Neuronal stem cell (in vitro differentiated cells): ENCODE measurements around the gene APOL3. TPM values are rescaled to one million over a fixed set of nuclear protein-coding genes. Genes with fewer than 3 reads are reported as not detected.
"Not testable (repeated sequence)": the region's sequence is repeated elsewhere in the genome, so short reads cannot be mapped to it uniquely, and the experiment has no call there.

Experiments
- DNase-seq: peaks from one replicate; pipeline ENCODE4 v3.0.0-alpha.2; 2013; ENCODE audit warnings: low spot score
- H2AFZ ChIP-seq: one replicate; pipeline ENCODE4 v1.6.1; 2013; ENCODE audit warnings: mild to moderate bottlenecking, low read length, inconsistent platforms
- H2AK5ac ChIP-seq: 2 replicates; pipeline ENCODE4 v1.6.1; 2013; ENCODE audit warnings: low read depth, mild to moderate bottlenecking, inconsistent platforms, low read length, moderate library complexity, mixed read lengths
- H2BK120ac ChIP-seq: 2 replicates; pipeline ENCODE4 v1.6.1; 2013; ENCODE audit warnings: low read depth, mild to moderate bottlenecking, inconsistent platforms, low read length, moderate library complexity, mixed read lengths
- H2BK12ac ChIP-seq: one replicate; pipeline ENCODE4 v1.6.1; 2013; ENCODE audit warnings: low read length, inconsistent platforms
- H2BK15ac ChIP-seq: 2 replicates; pipeline ENCODE4 v1.6.1; 2013; ENCODE audit warnings: mild to moderate bottlenecking, low read length, inconsistent platforms, mixed read lengths
- H2BK5ac ChIP-seq: one replicate; pipeline ENCODE4 v1.6.1; 2013; ENCODE audit warnings: inconsistent platforms, mild to moderate bottlenecking, low read length, moderate library complexity
- H3K14ac ChIP-seq: one replicate; pipeline ENCODE4 v1.6.1; 2013; ENCODE audit warnings: low read length, inconsistent platforms
- H3K18ac ChIP-seq: 2 replicates; pipeline ENCODE4 v1.6.1; 2013; ENCODE audit warnings: low read length, inconsistent platforms
- H3K23ac ChIP-seq: 2 replicates; pipeline ENCODE4 v1.6.1; 2013; ENCODE audit warnings: low read depth, mild to moderate bottlenecking, mixed read lengths, low read length, inconsistent platforms; ENCODE audit not compliant: poor library complexity
- H3K27ac ChIP-seq: replicated peaks from 3 replicates; pipeline ENCODE4 v1.5.1; 2013; ENCODE audit warnings: low read length, inconsistent platforms
- H3K27me3 ChIP-seq, 3 experiments: 2 replicates each; pipeline ENCODE4 v1.6.1; 2013; ENCODE audit warnings: low read length in 3 of 3, mild to moderate bottlenecking in 2 of 3, inconsistent platforms in 1 of 3, low read depth in 1 of 3, mixed read lengths in 1 of 3, moderate library complexity in 1 of 3; ENCODE audit not compliant: control insufficient read depth in 3 of 3, insufficient read depth in 3 of 3
- H3K36me3 ChIP-seq, 2 donors: replicated peaks in 1 of 2; 2 replicates each; pipeline ENCODE4 v1.6.1; 2013; ENCODE audit warnings: low read length in 2 of 2; ENCODE audit not compliant: control insufficient read depth in 2 of 2, insufficient read depth in 2 of 2
- H3K4ac ChIP-seq: 2 replicates; pipeline ENCODE4 v1.6.1; 2013; ENCODE audit warnings: inconsistent platforms, mild to moderate bottlenecking, low read length, moderate library complexity
- H3K4me1 ChIP-seq, 2 donors: 1 replicate in 1 of 2; 2 replicates in 1 of 2; pipeline ENCODE4 v1.6.1; 2013; ENCODE audit warnings: low read length in 2 of 2, low read depth in 1 of 2; ENCODE audit not compliant: control insufficient read depth in 2 of 2, insufficient read depth in 1 of 2
- H3K4me2 ChIP-seq: one replicate; pipeline ENCODE4 v1.6.1; 2013; ENCODE audit warnings: mild to moderate bottlenecking, low read length, inconsistent platforms; ENCODE audit not compliant: insufficient read depth, poor library complexity, severe bottlenecking
- H3K4me3 ChIP-seq, 2 donors: 2 replicates each; pipeline ENCODE4 v1.5.1; 2013; ENCODE audit warnings: low read length in 2 of 2, mild to moderate bottlenecking in 2 of 2, inconsistent platforms in 1 of 2, moderate library complexity in 1 of 2
- H3K79me1 ChIP-seq: one replicate; pipeline ENCODE4 v1.6.1; 2013; ENCODE audit warnings: low read depth, mild to moderate bottlenecking, inconsistent platforms, low read length, moderate library complexity
- H3K9ac ChIP-seq: one replicate; pipeline ENCODE4 v1.6.1; 2013; ENCODE audit warnings: mild to moderate bottlenecking, low read depth, low read length, inconsistent platforms; ENCODE audit not compliant: poor library complexity
- H3K9me3 ChIP-seq, 2 donors: replicated peaks in 1 of 2; 2 replicates each; pipeline versions ENCODE3 to v1.6.1; 2013; ENCODE audit warnings: low read length in 2 of 2, mild to moderate bottlenecking in 2 of 2, inconsistent platforms in 1 of 2, low read depth in 1 of 2, mixed read lengths in 1 of 2, moderate library complexity in 1 of 2; ENCODE audit not compliant: control insufficient read depth in 2 of 2, insufficient read depth in 1 of 2
- H4K8ac ChIP-seq: one replicate; pipeline ENCODE4 v1.6.1; 2013; ENCODE audit warnings: low read depth, mild to moderate bottlenecking, inconsistent platforms, low read length, moderate library complexity
- H4K91ac ChIP-seq: one replicate; pipeline ENCODE4 v1.6.1; 2013; ENCODE audit warnings: low read length, low read depth, mild to moderate bottlenecking, inconsistent platforms; ENCODE audit not compliant: poor library complexity
- WGBS, 2 donors: extraction: QIAGEN DNeasy Blood & Tissue Kit; methylation state at CpG; one replicate each; pipeline ENCODE4 v1.1.7; 2013; ENCODE audit warnings: missing lambda C conversion rate in 2 of 2, mixed read lengths in 1 of 2; ENCODE audit not compliant: insufficient read length in 2 of 2, insufficient replicate concordance in 1 of 2; ENCODE audit errors: extremely low coverage in 2 of 2; 5-methylcytosine and 5-hydroxymethylcytosine counted together
- polyA plus RNA-seq, 2 experiments: library from polyadenylated mRNA; stranded (reverse); fragments of 200-250 nt; gene quantifications; one replicate each; pipeline ENCODE4 v1.2.3, GENCODE V29; 2013

Gene APOL3, protein sequence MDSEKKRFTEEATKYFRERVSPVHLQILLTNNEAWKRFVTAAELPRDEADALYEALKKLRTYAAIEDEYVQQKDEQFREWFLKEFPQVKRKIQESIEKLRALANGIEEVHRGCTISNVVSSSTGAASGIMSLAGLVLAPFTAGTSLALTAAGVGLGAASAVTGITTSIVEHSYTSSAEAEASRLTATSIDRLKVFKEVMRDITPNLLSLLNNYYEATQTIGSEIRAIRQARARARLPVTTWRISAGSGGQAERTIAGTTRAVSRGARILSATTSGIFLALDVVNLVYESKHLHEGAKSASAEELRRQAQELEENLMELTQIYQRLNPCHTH
- polyA plus RNA-seq (2013, experiment 1 of 2): not detected
- not detected for polyA plus RNA-seq (2013, experiment 2 of 2)

DNA sequence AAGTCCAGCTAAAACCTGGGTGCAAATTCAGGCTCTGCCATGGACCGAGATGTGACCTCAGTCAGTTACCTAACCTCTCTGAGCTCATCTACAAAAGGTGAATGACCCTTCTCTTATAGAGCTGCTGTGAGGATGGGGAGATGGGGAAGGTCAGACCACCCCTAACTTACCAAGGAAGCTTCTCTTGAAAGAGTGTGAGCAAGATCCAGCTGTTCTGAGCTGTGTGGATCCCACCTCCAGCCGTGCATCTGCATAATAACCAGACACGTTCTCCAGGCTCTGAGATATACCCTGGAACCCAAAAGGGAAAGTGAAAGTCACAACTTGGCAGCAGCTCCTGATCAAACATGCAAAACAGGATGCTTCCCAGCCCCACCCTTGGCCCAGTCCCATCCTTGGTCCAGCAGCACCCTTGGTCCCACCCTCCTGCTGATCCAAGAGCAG, at the start of gene APOL3:
Gene APOL3, minus strand, starts transcription at position 257 of the 444 bp plus-strand sequence. CDS start 11,700 bp downstream, outside the sequence.
- Histone ChIP-seq H3K4me2 (no peak within 1 kb of the TSS), H2AK5ac (no peak within 1 kb of the TSS), H2BK12ac (no peak within 1 kb of the TSS), H3K9ac (peak within 1 kb of the TSS; percentile 24), H3K27ac (no peak within 1 kb of the TSS), H3K23ac (no peak within 1 kb of the TSS), H3K4ac (no peak within 1 kb of the TSS), H2BK120ac (no peak within 1 kb of the TSS), H3K4me3 (no peak within 1 kb of the TSS), H3K9me3 (no peaks in the 10 kb centered on the region), H3K27me3 (peaks cover 0 to 34% (median 0%) of the 10 kb centered on the region in 3 experiments), H3K14ac (no peak within 1 kb of the TSS), H2BK5ac (no peak within 1 kb of the TSS), H3K18ac (no peak within 1 kb of the TSS), H3K79me1 (no peaks in the 10 kb centered on the region), H4K8ac (no peak within 1 kb of the TSS), H2AFZ (no peak within 1 kb of the TSS), H2BK15ac (no peak within 1 kb of the TSS), H4K91ac (no peak within 1 kb of the TSS), H3K4me1 (peaks cover 12 to 18% of the 10 kb centered on the region in 2 donors), H3K36me3 (no peaks in the 10 kb centered on the region)
- DNase-seq: no peak
- no CpG with 5 or more reads among the region's 3 CpGs for WGBS, 2 donors

DNA sequence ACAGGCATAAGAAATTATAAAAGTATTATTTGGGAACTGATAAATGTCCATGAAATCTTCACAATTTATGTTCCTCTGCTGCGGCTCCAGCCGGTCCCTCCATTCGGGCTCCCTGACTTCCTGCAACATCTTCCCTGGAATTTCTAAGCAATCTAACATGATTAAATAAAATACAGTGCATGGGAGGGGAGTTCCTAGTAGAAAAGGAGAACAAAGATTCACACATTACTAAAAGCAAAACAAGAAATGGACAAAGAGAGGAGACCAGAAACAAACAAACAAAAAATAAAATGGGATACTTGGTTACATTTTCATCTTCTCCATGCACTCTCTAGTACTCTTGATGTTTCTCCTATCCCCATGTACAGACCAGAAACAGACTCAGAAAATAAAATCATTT, 49.7 kb upstream of the APOL3 start:
- H2BK120ac ChIP-seq: no peak overlapping the region
- no CpG with 5 or more reads among the region's 3 CpGs for WGBS, 2 donors

DNA sequence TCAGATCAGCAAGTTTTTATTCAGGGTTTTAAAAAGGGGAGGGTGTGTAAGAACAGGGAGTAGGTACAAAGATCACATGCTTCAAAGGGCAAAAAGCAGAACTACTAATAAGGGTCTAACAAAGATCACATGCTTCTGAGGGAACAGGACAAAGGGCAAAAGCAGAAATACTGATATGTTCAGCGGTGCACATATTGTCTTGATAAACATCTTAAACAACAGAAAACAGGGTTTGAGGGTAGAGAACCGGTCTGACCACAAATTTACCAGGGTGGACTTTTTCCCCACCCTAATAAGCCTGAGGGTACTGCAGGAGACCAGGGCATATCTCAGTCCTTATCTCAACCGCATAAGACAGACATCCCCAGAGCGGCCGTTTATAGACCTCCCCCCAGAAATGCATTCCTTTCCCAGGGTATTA, 48.9 kb upstream of the APOL3 start:
- H2BK120ac ChIP-seq, DNase-seq, H3K9ac ChIP-seq, H3K23ac ChIP-seq, H2AFZ ChIP-seq, H4K8ac ChIP-seq, H3K14ac ChIP-seq, H2BK5ac ChIP-seq, H3K79me1 ChIP-seq, H3K4ac ChIP-seq, H3K4me3 ChIP-seq, H2BK12ac ChIP-seq, H4K91ac ChIP-seq, H3K27me3 ChIP-seq, H3K4me2 ChIP-seq, H2AK5ac ChIP-seq, H2BK15ac ChIP-seq, H3K36me3 ChIP-seq, H3K18ac ChIP-seq, H3K27ac ChIP-seq, H3K9me3 ChIP-seq: not testable (repeated sequence)
- no CpG with 5 or more reads among the region's 5 CpGs for WGBS, 2 donors
- H3K4me1 ChIP-seq: peaks cover 0 to 14% of the 10 kb centered on the region in 2 donors

More for the DNA sequence above, 49.7 kb upstream of the APOL3 start:
- no peak overlapping the region for H3K18ac ChIP-seq
- H3K27me3 ChIP-seq: no peaks in the 10 kb centered on the region
- no peaks in the 10 kb centered on the region for H3K36me3 ChIP-seq
- no peak overlapping the region for H3K27ac ChIP-seq
- H3K4me2 ChIP-seq: no peak overlapping the region
- H2AK5ac ChIP-seq: no peak overlapping the region
- DNase-seq: no peak
- H3K14ac ChIP-seq: no peak overlapping the region
- H2BK15ac ChIP-seq: no peak overlapping the region
- H3K9me3 ChIP-seq: peaks cover 0 to 4% of the 10 kb centered on the region in 2 donors
- H3K4ac ChIP-seq: no peak overlapping the region
- no peak overlapping the region for H2BK5ac ChIP-seq
- peaks cover 0 to 14% of the 10 kb centered on the region in 2 donors for H3K4me1 ChIP-seq
- H4K91ac ChIP-seq: no peak overlapping the region
- no peak overlapping the region for H3K4me3 ChIP-seq
- H2BK12ac ChIP-seq: no peak overlapping the region
- no peak overlapping the region for H3K9ac ChIP-seq
- H3K23ac ChIP-seq: no peak overlapping the region
- H3K79me1 ChIP-seq: no peaks in the 10 kb centered on the region
- H4K8ac ChIP-seq: no peak overlapping the region
- no peak overlapping the region for H2AFZ ChIP-seq

DNA sequence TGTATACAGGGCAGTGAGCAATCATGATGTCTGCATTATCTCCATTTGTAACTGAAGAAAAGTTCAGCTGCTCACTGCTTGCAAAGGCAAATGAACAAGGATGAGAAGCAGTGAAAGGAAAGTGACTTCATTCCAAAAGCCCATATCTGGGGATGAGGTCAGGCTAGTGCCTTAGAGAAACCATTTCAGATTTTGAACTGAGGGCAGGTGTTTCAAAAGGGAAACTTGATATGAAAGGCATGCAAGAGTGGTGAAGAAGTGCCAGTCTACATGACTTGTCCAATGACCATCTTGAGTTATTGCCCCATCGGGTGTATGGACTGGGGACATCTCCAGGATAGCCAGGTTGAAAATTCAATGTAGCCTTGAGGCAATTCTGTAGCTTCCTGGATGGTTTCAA, 48.4 kb upstream of the APOL3 start:
- H3K36me3 ChIP-seq: no peaks in the 10 kb centered on the region
- no peak overlapping the region for H3K9ac ChIP-seq
- no peak overlapping the region for H2BK15ac ChIP-seq
- peaks cover 0 to 4% of the 10 kb centered on the region in 2 donors for H3K9me3 ChIP-seq
- H3K79me1 ChIP-seq: no peaks in the 10 kb centered on the region
- H2BK120ac ChIP-seq: no peak overlapping the region
- no peak overlapping the region for H2AFZ ChIP-seq
- no peak overlapping the region for H3K23ac ChIP-seq
- H4K91ac ChIP-seq: no peak overlapping the region
- H2BK5ac ChIP-seq: no peak overlapping the region
- H3K4ac ChIP-seq: no peak overlapping the region
- no peak for DNase-seq
- no peak overlapping the region for H2BK12ac ChIP-seq
- H3K27ac ChIP-seq: no peak overlapping the region
- H2AK5ac ChIP-seq: no peak overlapping the region
- H3K18ac ChIP-seq: no peak overlapping the region
- H3K4me3 ChIP-seq: no peak overlapping the region
- peaks cover 0 to 11% of the 10 kb centered on the region in 2 donors for H3K4me1 ChIP-seq
- H4K8ac ChIP-seq: no peak overlapping the region
- H3K4me2 ChIP-seq: no peak overlapping the region
- WGBS, 2 donors: no CpG with 5 or more reads among the region's 1 CpG
- H3K14ac ChIP-seq: no peak overlapping the region
- H3K27me3 ChIP-seq: no peaks in the 10 kb centered on the region
